Anterior cingulate cortex (tissue), 58 donors: ENCODE data around the gene USP9Y.
"Not testable (repeated sequence)": the region's sequence is repeated elsewhere in the genome, so short reads cannot be mapped to it uniquely, and the experiment has no call there.

ENCODE experiments used
- DNase-seq, 58 donors: peaks; one replicate each; lab custom pipeline; 2025; lab: John Stamatoyannopoulos, UW

Gene USP9Y

GRCh38 chrY:12701181-12701695 lies at the start of gene USP9Y:
Gene USP9Y (plus strand): TSS chrY:12701231. CDS start chrY:12709448, 8,217 bp downstream.
- no peak for DNase-seq

GRCh38 chrY:12651621-12652036 lies 49.4 kb upstream of the USP9Y start:
- no peak for DNase-seq

GRCh38 chrY:12661745-12662681 lies 39.0 kb upstream of the USP9Y start:
- DNase-seq: peak in 32 of 58 donors; percentile 2 to 80 (median 27)

DNA sequence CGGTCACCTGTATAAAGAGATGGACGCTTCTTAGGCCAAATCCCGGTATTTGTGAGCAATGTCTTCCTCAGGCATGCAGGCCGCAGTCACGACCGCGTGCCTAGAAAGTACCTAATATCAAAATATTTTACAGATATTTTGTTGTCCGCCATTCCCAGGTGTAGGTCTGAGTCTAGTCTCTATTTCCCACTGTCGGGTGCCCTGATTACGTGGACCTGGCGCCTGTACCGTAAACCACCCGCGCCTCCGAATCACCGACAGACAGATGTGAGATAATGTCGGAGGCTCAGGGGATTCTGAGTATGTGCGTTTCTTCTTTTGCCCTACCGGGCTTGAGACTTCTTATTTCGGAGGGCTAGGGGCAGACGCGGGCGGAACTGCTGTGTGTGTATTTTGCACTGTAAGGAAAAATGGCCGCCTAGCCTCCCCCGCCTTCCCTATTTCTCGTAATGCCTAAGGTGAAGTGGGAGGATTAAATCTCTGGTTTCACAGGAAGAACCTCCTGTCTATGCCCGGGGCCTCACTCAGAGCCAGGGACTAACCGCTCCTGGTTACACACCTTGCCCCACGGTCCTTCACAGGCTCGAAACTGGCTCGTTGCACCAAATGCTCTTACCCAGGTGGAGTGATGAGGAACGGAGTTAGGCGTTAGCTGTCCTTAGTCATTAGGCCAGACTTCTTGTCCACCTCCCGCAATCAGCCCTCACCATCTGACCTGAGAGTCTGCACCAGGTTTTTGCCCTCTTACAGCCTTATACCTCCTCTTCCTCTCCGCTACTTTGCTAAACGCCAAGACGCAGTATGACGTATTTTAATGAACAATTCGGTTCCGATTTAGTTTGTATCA lies 38.1 kb upstream of the USP9Y start:
- DNase-seq: peak in 24 of 58 donors; percentile 0 to 26 (median 4)

- DNase-seq: not testable (repeated sequence)
These were observed 37.2 kb upstream of the USP9Y start for GRCh38 chrY:12663845-12664244.

GRCh38 chrY:12678111-12678510 lies 22.9 kb upstream of the USP9Y start:
- no peak for DNase-seq

DNA sequence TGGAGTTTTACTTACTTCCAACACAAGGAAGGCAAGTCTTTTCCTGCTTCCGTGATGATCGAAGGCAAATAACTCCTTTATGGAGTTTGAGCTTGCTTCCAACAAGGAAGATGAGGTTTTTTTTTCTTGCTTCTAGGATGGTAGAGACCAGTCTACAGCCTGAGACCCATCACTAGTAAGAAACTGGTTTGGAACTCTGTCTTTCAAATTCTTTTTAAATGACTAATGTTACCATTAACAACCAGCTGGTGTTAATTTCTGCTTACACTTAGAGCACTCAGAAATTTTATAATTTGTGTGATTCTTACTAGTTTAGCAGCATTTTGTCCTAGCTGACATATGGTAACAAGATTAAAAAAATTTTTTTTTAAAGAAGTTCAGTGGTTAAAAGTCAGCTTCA lies 19.5 kb upstream of the USP9Y start:
- DNase-seq: no peak

DNA sequence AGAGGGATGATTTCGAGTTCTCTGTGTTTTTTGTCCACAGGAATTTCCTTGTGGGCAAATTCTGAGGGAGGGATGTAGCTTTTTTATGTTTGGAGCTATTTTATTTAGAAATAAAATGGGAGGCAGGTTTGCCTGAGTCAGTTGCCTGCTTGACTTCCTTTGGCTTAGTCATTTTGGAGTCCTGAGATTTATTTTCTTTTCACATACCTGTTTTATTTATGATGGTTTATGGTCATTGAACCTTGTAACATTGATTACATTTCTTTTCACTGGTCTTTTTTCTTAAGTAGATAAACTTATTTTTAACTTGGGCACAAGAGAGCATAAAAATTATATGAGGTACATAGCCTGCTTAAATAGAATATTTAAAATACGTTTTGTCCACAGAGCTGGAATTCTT lies 12.7 kb upstream of the USP9Y start:
- DNase-seq: no peak

- DNase-seq: no peak
These were observed 944 bp upstream of the USP9Y start for GRCh38 chrY:12700087-12700486.

- DNase-seq: no peak
These were observed 1.1 kb downstream of the USP9Y start for GRCh38 chrY:12702174-12702573.

GRCh38 chrY:12710460-12710859 lies 9.4 kb downstream of the USP9Y start:
- DNase-seq: no peak

- DNase-seq: no peak
These were observed 14.3 kb downstream of the USP9Y start for GRCh38 chrY:12715376-12715775.

GRCh38 chrY:12729746-12730145 lies 28.7 kb downstream of the USP9Y start:
- peak in 2 of 58 donors; percentile 0 for DNase-seq

DNA sequence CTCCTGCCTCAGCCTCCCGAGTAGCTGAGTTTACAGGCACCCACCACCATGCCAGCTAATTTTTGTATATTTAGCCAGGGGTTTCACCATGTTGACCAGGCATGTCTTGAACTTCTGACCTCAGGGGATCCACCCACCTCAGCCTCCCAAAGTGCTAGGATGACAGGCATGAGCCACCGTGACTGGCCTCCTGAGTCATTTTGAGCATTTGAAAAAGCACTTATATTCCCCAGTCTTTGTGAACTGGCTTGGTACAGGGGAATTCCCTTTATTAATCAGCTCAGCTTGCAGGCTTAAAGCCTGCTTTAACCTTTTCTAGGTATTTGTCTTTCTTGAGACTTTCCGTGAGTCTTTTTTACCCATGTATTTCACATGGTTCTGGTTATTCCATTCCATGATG lies 32.6 kb downstream of the USP9Y start:
- no peak for DNase-seq

- no peak for DNase-seq
These were observed 33.0 kb downstream of the USP9Y start for GRCh38 chrY:12734051-12734450.

GRCh38 chrY:12741414-12741813 lies 40.4 kb downstream of the USP9Y start:
- no peak for DNase-seq

DNA sequence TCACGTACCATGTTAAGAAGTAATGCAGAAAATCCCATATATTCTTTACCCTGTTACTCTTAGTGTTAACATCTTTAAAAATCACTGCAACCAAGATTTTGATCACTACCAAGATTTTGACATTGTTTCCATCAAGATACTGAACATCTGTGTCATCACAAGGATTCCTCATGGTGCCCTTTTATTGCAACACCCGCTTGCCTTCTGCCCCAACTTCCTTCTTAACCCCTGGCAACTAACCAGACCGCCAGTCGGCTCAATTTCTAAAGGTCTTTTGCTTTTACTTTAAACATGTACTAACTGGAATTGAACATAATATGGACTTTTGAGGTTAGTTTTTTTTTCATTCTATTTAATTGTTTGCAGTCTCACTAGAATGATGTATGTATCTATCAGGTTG lies 41.7 kb downstream of the USP9Y start:
- no peak for DNase-seq

- DNase-seq: no peak
These were observed 43.1 kb downstream of the USP9Y start for GRCh38 chrY:12744091-12744490.

GRCh38 chrY:12749293-12749692 lies 48.3 kb downstream of the USP9Y start:
- DNase-seq: no peak

DNA sequence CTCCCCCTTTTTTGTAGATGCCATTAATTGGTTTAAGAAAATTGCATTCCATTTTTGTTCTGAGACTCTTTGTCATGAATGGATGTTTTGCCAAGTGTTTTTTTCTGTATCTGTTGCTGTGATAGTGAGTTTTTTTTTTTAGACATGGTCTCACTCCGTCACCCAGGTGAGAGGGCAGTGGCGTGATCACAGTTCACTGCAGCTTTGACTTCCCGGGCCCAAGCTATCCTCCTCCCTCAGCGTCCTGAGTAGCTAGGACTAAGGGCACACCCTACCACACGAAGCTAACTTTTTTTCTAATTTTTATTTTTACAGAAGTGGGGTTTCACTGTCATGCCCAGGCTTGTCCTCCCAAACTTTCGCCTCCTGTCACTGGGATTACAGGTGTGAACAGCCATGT lies 51.8 kb downstream of the USP9Y start:
- no peak for DNase-seq

DNA sequence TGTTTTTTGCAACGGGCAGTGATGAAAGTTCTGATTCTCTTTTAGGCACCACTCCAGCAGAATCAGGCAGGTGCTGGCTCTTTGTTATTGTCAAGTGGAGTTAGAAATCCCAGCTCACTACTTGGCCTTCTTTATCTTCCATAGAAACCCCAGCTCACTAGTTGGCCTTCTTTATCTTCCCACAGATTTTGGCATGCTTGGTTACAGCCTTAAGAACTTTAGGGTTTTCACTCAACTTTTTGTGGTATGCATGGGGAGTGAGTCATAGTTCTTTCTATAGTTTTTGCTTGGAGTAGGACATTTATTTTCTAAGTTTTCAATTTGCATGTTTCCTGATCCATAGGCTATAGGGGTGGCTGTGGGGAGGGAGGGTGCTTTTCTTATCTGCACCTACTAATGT lies 55.0 kb downstream of the USP9Y start:
- no peak for DNase-seq
